Activated naive CD4-positive, alpha-beta T cell treated with anti-CD3 and anti-CD28 coated beads for 36 hours (primary cell): Measurements from ENCODE around the gene KCNK10. TPM values are rescaled to one million over a fixed set of nuclear protein-coding genes. Genes with fewer than 3 reads are reported as not detected.

Experiments used
- CTCF ChIA-PET: fragments of 350-600 bp; sonication (Branson Sonifier 250); formaldehyde crosslinking; loops from one replicate; lab custom pipeline; 2021; ENCODE audit warnings: antibody characterized with exemption; lab: Charles Lee
- DNase-seq: peaks from one replicate; pipeline ENCODE4 v3.0.0-alpha.2; 2020
- H3K27ac Mint-ChIP-seq: one replicate; pipeline ENCODE4 v1.8.0; 2021; ENCODE audit warnings: mild to moderate bottlenecking, mixed read lengths
- H3K27me3 Mint-ChIP-seq: one replicate; pipeline ENCODE4 v1.8.0; 2021; ENCODE audit warnings: low read depth, mixed read lengths
- H3K36me3 Mint-ChIP-seq: one replicate; pipeline ENCODE4 v1.8.0; 2021; ENCODE audit warnings: low read depth, mixed read lengths
- H3K4me1 Mint-ChIP-seq: one replicate; pipeline ENCODE4 v1.8.0; 2021; ENCODE audit warnings: low read depth, mixed read lengths
- H3K4me3 Mint-ChIP-seq: one replicate; pipeline ENCODE4 v1.8.0; 2021; ENCODE audit warnings: mild to moderate bottlenecking, moderate library complexity, mixed read lengths
- H3K9me3 Mint-ChIP-seq: one replicate; pipeline ENCODE4 v1.8.0; 2021; ENCODE audit warnings: mixed read lengths
- intact Hi-C: fragments of 100-400 bp; cut with micrococcal nuclease; formaldehyde crosslinking; loops from one replicate; pipeline ENCODE4 v1.15.1; 2023
- total RNA-seq, 2 experiments: library from RNA; stranded (reverse); gene quantifications; one replicate each; pipeline ENCODE4 v1.2.3, GENCODE V29; 2021

The KCNK10 gene
- total RNA-seq, 2 experiments from 2014 or later = not detected

GRCh38 chr14:88333036-88333435, 10.0 kb upstream of the KCNK10 start:
- H3K4me1 Mint-ChIP-seq = no peaks in the 10 kb centered on the region
- no peak overlapping the region for H3K4me3 Mint-ChIP-seq
- H3K9me3 Mint-ChIP-seq = no peaks in the 10 kb centered on the region
- H3K36me3 Mint-ChIP-seq = no peaks in the 10 kb centered on the region
- CTCF ChIA-PET = no interaction called here
- intact Hi-C loops = no loop called here
- no peak for DNase-seq
- H3K27me3 Mint-ChIP-seq = peaks cover 30% of the 10 kb centered on the region
- H3K27ac Mint-ChIP-seq = no peak overlapping the region

GRCh38 chr14:88327497-88327896, 4.4 kb upstream of the KCNK10 start:
- intact Hi-C loops = no loop called here
- peaks cover 65% of the 10 kb centered on the region for H3K27me3 Mint-ChIP-seq
- peaks cover 2% of the 10 kb centered on the region for H3K36me3 Mint-ChIP-seq
- no peaks in the 10 kb centered on the region for H3K9me3 Mint-ChIP-seq
- no peak overlapping the region for H3K4me3 Mint-ChIP-seq
- DNase-seq = no peak
- H3K27ac Mint-ChIP-seq = no peak overlapping the region
- CTCF ChIA-PET = interaction anchor here (0.9 kb wide), 1 partner anchor 45 kb away, joined by 6 read pairs; no protein-coding TSS in a partner anchor
- H3K4me1 Mint-ChIP-seq = peaks cover 7% of the 10 kb centered on the region

DNA sequence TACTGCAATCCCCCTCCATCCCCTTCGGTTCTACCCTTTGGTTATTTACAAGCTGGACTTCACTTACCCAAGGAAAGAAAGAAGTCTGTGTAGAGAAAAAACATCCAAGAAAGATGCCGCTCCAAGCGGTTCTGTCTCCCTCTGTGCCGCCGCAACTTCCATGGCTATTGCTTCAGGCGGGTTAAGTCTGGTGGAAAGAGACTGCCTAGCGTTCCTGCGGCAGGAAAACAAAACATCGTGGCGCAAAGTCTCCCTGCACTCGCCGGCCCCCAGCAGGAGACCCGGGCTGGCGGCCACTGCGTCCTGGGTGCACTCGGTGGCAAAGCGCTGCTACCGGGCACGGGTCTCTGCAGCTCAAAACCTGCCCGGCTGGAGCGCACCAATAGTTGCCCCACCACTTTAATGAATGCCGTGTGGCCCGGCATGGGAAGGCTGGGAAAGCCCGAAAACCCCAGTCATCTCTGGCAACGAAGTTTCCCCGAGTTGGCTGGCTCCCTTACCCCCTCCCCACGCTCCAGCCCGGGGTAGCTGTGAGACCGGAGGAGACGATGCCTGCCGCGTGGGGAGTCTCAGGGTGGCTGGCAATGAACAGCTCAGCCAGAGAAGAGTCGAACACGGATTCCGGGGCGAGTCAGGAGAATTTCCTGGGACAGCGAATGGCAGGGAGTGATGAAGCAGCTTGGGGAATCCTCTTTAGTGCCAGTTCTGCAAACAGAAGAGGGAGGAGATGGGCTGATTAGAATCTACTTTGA, 3.5 kb upstream of the KCNK10 start:
- peaks cover 7% of the 10 kb centered on the region for H3K4me1 Mint-ChIP-seq
- peaks cover 2% of the 10 kb centered on the region for H3K36me3 Mint-ChIP-seq
- DNase-seq = no peak
- no peaks in the 10 kb centered on the region for H3K9me3 Mint-ChIP-seq
- CTCF ChIA-PET = interaction anchor here (0.7 kb wide), 1 partner anchor 32 kb away, joined by 5 read pairs; no protein-coding TSS in a partner anchor
- H3K27ac Mint-ChIP-seq = no peak overlapping the region
- peaks cover 61% of the 10 kb centered on the region for H3K27me3 Mint-ChIP-seq
- no peak overlapping the region for H3K4me3 Mint-ChIP-seq
- intact Hi-C loops = no loop called here

DNA sequence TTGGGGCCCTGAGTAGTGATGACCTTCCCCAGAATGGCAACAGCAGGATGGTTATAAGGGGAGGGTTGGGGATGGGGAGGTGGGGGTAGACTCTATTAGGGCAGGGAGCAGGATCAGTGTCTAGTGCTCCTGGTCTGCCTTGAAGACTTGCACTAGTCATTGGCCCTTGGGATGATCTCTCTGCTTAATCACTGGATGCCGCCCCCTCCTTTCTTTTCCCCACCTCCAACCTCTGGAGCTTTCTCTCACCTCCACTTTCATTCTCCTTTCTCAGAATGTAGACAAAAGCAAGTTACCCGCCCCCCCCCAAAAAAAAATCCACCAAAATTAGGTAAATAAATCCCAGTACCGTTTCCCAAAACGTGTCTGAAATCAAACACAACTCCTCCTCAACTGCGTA, 2.8 kb upstream of the KCNK10 start:
- H3K9me3 Mint-ChIP-seq = no peaks in the 10 kb centered on the region
- CTCF ChIA-PET = interaction anchor here (0.7 kb wide), 1 partner anchor 33 kb away, joined by 5 read pairs; no protein-coding TSS in a partner anchor
- no peak overlapping the region for H3K27ac Mint-ChIP-seq
- intact Hi-C loops = no loop called here
- peaks cover 7% of the 10 kb centered on the region for H3K4me1 Mint-ChIP-seq
- no peak overlapping the region for H3K4me3 Mint-ChIP-seq
- DNase-seq = no peak
- peaks cover 57% of the 10 kb centered on the region for H3K27me3 Mint-ChIP-seq
- peaks cover 2% of the 10 kb centered on the region for H3K36me3 Mint-ChIP-seq

DNA sequence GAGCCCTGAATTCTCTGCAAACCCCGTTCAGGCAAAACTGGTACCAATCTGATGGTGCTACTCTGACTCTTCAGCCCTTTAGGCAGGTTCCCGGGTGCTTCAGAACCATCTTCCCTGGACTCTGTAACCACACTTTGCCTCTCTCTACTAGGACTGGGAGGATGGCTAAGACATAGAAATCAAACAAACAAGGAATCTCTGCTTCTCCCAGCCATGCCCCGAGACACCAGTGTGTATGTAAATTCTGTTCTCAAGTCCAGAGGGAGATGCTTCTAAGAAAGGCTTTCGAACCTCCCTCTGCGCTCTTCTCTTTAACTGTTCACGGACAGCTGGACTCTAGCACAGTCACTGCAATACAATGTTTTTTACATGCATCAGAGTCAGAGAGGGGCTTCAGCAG, 1.9 kb upstream of the KCNK10 start:
- H3K4me3 Mint-ChIP-seq = no peak overlapping the region
- no peak overlapping the region for H3K27ac Mint-ChIP-seq
- no peak for DNase-seq
- peaks cover 7% of the 10 kb centered on the region for H3K4me1 Mint-ChIP-seq
- intact Hi-C loops = no loop called here
- peaks cover 2% of the 10 kb centered on the region for H3K36me3 Mint-ChIP-seq
- H3K9me3 Mint-ChIP-seq = no peaks in the 10 kb centered on the region
- CTCF ChIA-PET = no interaction called here
- peaks cover 53% of the 10 kb centered on the region for H3K27me3 Mint-ChIP-seq

DNA sequence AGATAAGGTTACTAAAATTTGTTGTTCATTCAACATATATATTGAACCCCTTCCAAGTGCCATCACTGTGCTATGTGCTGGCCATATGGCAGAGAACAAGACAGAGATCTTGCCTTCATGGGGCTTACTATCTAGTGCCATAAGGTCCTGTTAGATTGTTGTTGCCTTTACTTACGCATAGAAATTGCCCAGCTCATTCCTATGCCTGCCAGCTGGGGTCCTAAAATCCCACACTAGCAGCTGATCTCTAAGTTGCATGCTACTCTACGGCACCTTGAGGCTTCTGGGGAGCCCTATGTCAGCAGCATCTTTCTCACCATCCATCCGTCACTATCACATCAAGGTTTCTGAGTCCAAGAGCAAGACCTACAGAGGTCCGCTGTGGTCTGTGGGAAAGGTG, 1.4 kb upstream of the KCNK10 start:
- Mint-ChIP-seq H3K36me3 (peaks cover 2% of the 10 kb centered on the region), H3K4me1 (peaks cover 7% of the 10 kb centered on the region), H3K4me3 (no peak overlapping the region), H3K27ac (no peak overlapping the region), H3K9me3 (no peaks in the 10 kb centered on the region), H3K27me3 (peaks cover 49% of the 10 kb centered on the region)
- intact Hi-C loops = no loop called here
- no peak for DNase-seq
- CTCF ChIA-PET = no interaction called here

DNA sequence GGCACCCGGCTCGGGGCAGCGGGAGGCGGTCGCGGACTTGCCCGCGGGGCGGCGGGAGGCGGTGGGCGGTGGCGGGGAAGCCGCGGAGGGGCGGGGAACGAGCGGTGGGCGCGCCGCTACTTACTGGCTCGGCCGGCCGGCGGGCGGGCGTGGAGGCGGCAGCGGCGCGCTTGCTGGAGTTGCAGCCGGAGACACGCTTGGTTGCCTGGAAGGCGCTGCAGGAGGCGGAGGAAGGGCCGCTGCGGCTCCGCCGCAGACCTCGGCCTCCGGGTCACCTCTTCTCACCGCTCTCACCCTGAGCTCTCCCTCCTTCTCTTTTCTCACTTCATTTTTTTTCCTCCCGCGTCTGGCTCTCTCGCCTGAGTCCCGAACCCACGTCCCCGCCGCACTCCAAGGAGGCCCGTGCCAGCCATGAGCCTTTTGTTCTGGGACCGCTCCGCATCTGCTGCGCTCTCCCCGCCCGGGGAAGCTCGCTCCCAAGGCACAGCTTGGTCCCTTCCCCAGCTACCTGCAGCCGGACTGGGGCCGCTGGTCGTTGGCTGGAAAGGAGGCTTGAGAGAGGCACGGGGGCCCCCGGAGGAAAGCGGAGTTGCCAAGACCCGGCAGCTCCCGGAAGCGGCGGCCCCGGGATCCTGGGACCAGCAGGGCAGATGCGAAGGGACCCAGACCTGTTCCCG, 592 bp upstream of the KCNK10 start:
- intact Hi-C loops = no loop called here
- Mint-ChIP-seq H3K4me3 (peak overlapping the region; percentile 32), H3K36me3 (peaks cover 2% of the 10 kb centered on the region), H3K27ac (no peak overlapping the region), H3K27me3 (peaks cover 46% of the 10 kb centered on the region), H3K4me1 (peaks cover 7% of the 10 kb centered on the region), H3K9me3 (no peaks in the 10 kb centered on the region)
- CTCF ChIA-PET = no interaction called here
- DNase-seq = no peak

- no peak for DNase-seq
- CTCF ChIA-PET = no interaction called here
- intact Hi-C loops = no loop called here
- no peak overlapping the region for H3K4me3 Mint-ChIP-seq
- H3K27me3 Mint-ChIP-seq = peaks cover 41% of the 10 kb centered on the region
- H3K9me3 Mint-ChIP-seq = no peaks in the 10 kb centered on the region
- no peak overlapping the region for H3K27ac Mint-ChIP-seq
- H3K4me1 Mint-ChIP-seq = peaks cover 7% of the 10 kb centered on the region
- peaks cover 2% of the 10 kb centered on the region for H3K36me3 Mint-ChIP-seq
Observed at GRCh38 chr14:88322504-88323085, 474 bp downstream of the KCNK10 start.

DNA sequence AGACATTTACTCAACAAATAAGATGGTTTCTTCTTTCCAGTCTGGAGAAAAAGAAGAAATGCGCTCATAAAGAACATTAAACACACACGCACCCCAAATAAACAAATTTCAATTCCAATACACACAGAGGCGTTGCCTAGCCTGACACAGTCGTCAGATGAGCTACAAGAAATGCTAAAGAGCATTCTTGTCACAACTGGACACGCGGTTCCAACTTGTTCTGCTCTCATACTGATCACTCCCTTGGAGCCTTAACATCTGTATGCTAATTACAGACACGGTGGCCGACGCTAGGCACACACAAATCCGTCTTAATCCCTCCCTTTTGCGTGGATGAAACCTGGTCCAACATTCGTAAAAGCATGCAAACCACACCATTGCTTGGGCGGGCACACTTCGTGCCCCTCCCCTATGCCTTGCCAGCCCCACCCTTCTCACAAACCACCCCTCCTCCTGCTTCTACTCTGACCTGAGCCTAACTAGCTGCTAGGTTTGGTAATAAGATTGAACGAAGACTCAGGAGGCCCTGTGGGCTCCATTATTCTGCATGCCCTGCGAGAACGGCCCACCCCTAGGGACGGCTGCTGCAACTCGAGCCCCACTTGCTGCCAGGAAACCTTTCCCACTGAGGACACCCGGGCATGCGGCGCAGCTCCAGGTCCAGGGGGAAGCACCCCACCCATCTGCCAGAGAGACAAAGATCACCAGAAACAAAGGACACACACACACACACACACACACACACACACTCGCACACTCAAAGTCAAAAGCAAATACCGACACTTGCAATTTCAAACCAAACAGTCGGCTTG, 1.2 kb downstream of the KCNK10 start:
- H3K27ac Mint-ChIP-seq = no peak overlapping the region
- peaks cover 35% of the 10 kb centered on the region for H3K27me3 Mint-ChIP-seq
- H3K9me3 Mint-ChIP-seq = no peaks in the 10 kb centered on the region
- H3K4me1 Mint-ChIP-seq = peaks cover 7% of the 10 kb centered on the region
- peaks cover 2% of the 10 kb centered on the region for H3K36me3 Mint-ChIP-seq
- DNase-seq = no peak
- no peak overlapping the region for H3K4me3 Mint-ChIP-seq
- CTCF ChIA-PET = no interaction called here
- intact Hi-C loops = no loop called here

- H3K36me3 Mint-ChIP-seq = no peaks in the 10 kb centered on the region
- DNase-seq = no peak
- H3K27me3 Mint-ChIP-seq = peaks cover 8% of the 10 kb centered on the region
- peaks cover 4% of the 10 kb centered on the region for H3K4me1 Mint-ChIP-seq
- intact Hi-C loops = no loop called here
- H3K27ac Mint-ChIP-seq = no peak overlapping the region
- H3K4me3 Mint-ChIP-seq = no peak overlapping the region
- H3K9me3 Mint-ChIP-seq = no peaks in the 10 kb centered on the region
- CTCF ChIA-PET = no interaction called here
Observed at GRCh38 chr14:88318406-88318805, 4.7 kb downstream of the KCNK10 start.

GRCh38 chr14:88316521-88316920, 6.5 kb downstream of the KCNK10 start:
- Mint-ChIP-seq H3K27me3 (peaks cover 8% of the 10 kb centered on the region), H3K27ac (no peak overlapping the region), H3K4me1 (no peaks in the 10 kb centered on the region), H3K36me3 (no peaks in the 10 kb centered on the region), H3K4me3 (no peak overlapping the region), H3K9me3 (no peaks in the 10 kb centered on the region)
- CTCF ChIA-PET = no interaction called here
- no peak for DNase-seq
- intact Hi-C loops = no loop called here

GRCh38 chr14:88312257-88312656, 10.8 kb downstream of the KCNK10 start:
- no peak for DNase-seq
- Mint-ChIP-seq H3K36me3 (no peaks in the 10 kb centered on the region), H3K27me3 (peaks cover 2% of the 10 kb centered on the region), H3K9me3 (no peaks in the 10 kb centered on the region), H3K4me1 (no peaks in the 10 kb centered on the region), H3K27ac (no peak overlapping the region), H3K4me3 (no peak overlapping the region)
- intact Hi-C loops = no loop called here
- CTCF ChIA-PET = no interaction called here
